Measurements from ENCODE around the gene SPHK2.

DNA sequence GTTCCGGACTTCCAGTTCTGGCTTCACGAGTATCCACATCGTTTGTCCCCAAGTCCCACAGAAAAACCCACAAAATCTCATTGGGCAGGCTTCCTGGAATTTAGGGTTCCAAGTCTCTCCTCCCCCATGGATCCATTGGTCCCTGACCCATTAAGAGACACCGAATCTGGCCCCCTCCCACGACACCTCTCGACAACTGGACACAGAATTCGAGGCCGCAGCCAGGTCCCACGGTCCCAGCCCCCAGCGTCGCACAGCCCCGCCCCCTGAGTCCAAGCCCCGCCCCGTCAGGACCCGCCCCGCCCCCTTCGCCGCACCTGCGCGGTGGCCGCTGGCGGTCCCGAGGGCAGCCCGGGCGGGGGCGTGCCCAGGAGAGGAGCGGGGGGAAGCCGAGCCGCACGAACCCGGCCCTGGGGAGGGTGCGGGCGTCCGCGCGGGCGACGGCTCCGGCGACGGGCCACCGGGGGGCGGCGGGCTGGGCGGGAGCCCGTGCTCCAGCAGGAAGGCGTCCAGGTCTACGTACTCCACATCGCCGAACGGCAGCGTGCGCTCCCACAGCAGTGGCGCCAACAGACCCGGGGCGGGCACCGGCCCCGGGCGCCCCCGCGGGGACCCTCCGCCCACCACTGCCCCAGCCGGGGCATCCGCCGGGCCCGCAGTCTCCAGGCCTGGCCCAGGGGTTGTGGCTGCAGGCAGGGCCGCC is 16.1 kb downstream of the SPHK2 start:
- TF ChIP-seq REST (IDR thresholded peaks at IDR 0.05) (no peak), MAZ (IDR thresholded peaks at IDR 0.05; ENCODE audit: borderline replicate concordance, low read depth, low read length) (no peak), ESRRA (IDR thresholded peaks at IDR 0.05; ENCODE audit: borderline replicate concordance, low read length) (no peak), CHD4 (IDR thresholded peaks at IDR 0.05; ENCODE audit: borderline replicate concordance) (no peak), MYC (IDR thresholded peaks at IDR 0.05; ENCODE audit: borderline replicate concordance, low read length) (no peak), RNF2 (IDR thresholded peaks at IDR 0.05; ENCODE audit: borderline replicate concordance, low read depth) (no peak), POLR2A (IDR thresholded peaks at IDR 0.05; ENCODE audit: low read length) (peak; percentile 32), TFCP2L1 (CRISPR knock-in tag; IDR thresholded peaks at IDR 0.05) (no peak), CHD2 (IDR thresholded peaks at IDR 0.05; ENCODE audit: low read length, partially characterized antibody) (no peak)
- TF ChIP-seq, protein P1, sequence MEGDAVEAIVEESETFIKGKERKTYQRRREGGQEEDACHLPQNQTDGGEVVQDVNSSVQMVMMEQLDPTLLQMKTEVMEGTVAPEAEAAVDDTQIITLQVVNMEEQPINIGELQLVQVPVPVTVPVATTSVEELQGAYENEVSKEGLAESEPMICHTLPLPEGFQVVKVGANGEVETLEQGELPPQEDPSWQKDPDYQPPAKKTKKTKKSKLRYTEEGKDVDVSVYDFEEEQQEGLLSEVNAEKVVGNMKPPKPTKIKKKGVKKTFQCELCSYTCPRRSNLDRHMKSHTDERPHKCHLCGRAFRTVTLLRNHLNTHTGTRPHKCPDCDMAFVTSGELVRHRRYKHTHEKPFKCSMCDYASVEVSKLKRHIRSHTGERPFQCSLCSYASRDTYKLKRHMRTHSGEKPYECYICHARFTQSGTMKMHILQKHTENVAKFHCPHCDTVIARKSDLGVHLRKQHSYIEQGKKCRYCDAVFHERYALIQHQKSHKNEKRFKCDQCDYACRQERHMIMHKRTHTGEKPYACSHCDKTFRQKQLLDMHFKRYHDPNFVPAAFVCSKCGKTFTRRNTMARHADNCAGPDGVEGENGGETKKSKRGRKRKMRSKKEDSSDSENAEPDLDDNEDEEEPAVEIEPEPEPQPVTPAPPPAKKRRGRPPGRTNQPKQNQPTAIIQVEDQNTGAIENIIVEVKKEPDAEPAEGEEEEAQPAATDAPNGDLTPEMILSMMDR (IDR thresholded peaks at IDR 0.05) = no peak
- TF ChIP-seq, protein P2, sequence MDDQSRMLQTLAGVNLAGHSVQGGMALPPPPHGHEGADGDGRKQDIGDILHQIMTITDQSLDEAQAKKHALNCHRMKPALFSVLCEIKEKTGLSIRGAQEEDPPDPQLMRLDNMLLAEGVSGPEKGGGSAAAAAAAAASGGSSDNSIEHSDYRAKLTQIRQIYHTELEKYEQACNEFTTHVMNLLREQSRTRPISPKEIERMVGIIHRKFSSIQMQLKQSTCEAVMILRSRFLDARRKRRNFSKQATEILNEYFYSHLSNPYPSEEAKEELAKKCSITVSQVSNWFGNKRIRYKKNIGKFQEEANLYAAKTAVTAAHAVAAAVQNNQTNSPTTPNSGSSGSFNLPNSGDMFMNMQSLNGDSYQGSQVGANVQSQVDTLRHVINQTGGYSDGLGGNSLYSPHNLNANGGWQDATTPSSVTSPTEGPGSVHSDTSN (IDR thresholded peaks at IDR 0.05) = no peak

Data from A549 (cell line).